GM18951 (cell line): Measurements from ENCODE around the gene RABEPK.
"Not testable (repeated sequence)": the region's sequence is repeated elsewhere in the genome, so short reads cannot be mapped to it uniquely, and the experiment has no call there.

Experiments
- POLR2A ChIP-seq: IDR thresholded peaks from 4 replicates; pipeline ENCODE4 v1.6.1; 2011; ENCODE audit warnings: mild to moderate bottlenecking; ENCODE audit not compliant: insufficient read length, insufficient read depth; ENCODE audit errors: extremely low read depth
- in situ Hi-C: fragments of 300-500 bp; cut with MboI; formaldehyde crosslinking; loops from one replicate; pipeline ENCODE4 v1.12.0; 2022; ENCODE audit warnings: low sequenced_read_pairs, mixed read lengths, inconsistent platforms; ENCODE audit not compliant: unreplicated experiment

RABEPK gene

GRCh38 chr9:125180876-125181275, 19.5 kb upstream of the RABEPK start:
- TF ChIP-seq POLR2A, result no peak
- in situ Hi-C loops, result no loop called here

- in situ Hi-C loops, result not testable (repeated sequence)
These were observed 18.6 kb upstream of the RABEPK start for GRCh38 chr9:125181756-125182155.

DNA sequence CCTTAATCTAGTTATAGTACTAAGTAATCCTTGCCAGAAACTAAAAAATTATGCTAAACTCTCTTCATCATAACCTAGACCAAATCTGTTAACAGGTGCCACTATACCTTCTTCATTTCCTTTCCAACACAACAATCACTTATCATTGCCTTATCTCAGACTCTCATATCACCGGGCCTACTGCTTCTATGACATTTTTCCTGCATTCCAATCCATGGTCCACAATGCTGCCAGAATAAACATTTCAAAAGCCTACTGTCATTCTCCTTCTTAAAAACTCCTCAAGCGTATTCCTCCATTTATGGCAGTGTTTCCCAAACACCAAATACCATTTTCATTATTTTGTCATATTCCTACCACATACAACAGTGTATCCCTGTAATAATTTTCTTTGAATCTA, 17.3 kb upstream of the RABEPK start:
- in situ Hi-C loops, result no loop called here
- TF ChIP-seq POLR2A, result no peak

DNA sequence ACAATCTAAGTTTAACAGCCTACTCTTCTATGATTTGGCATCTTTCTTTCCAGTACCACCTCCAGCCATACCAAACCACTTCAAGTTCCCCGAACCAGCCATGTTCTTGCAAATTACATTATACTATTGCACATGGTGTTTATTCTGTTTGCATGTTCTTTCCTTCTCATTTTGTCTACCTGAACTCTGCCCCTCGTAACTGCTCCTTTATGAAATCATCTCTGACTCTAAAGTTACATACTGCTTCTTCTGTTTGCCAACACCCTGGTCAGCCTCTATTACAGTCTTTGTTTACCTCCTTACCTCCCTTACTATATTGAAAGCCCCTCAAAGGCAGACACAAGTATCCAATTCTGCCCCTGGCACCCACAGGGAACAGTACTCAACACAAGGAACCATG, 16.8 kb upstream of the RABEPK start:
- in situ Hi-C loops, result no loop called here
- no peak for TF ChIP-seq POLR2A

- no peak for TF ChIP-seq POLR2A
- in situ Hi-C loops, result no loop called here
These were observed 11.4 kb upstream of the RABEPK start for GRCh38 chr9:125189011-125189360.

GRCh38 chr9:125189361-125190289, 10.7 kb upstream of the RABEPK start, which contains the start of gene PPP6C:
Gene PPP6C, minus strand, starts transcription at chr9:125189803. Its CDS starts 85 bp downstream, at chr9:125189718.
- TF ChIP-seq POLR2A, result peak; percentile 89
- in situ Hi-C loops, result no loop called here

- in situ Hi-C loops, result no loop called here
- TF ChIP-seq POLR2A, result no peak
These were observed 10.0 kb upstream of the RABEPK start for GRCh38 chr9:125190361-125190801.

DNA sequence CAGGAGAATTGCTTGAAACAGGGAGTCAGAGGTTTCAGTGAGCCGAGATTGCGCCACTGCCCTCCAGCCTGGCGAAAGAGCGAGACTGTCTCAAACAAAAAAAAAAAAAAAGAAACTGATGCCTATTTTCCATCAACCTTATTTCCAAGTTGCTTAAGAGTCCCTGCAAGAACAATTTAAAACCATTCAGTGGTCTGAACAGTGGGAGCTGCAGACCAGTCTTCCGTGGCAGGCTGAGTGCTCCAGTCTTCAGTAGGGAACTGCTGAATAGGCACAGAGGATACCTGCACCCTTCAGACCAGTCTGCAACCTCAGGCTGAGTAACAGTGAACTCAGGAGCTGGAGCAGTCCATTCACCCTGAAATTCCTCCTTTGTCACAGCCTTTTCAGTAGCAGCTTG, 5.9 kb upstream of the RABEPK start:
- in situ Hi-C loops, result not testable (repeated sequence)

- in situ Hi-C loops, result not testable (repeated sequence)
These were observed 4.8 kb upstream of the RABEPK start for GRCh38 chr9:125195591-125195990.

- in situ Hi-C loops, result no loop called here
- TF ChIP-seq POLR2A, result no peak
These were observed 2.7 kb downstream of the RABEPK start for GRCh38 chr9:125202846-125203618.

DNA sequence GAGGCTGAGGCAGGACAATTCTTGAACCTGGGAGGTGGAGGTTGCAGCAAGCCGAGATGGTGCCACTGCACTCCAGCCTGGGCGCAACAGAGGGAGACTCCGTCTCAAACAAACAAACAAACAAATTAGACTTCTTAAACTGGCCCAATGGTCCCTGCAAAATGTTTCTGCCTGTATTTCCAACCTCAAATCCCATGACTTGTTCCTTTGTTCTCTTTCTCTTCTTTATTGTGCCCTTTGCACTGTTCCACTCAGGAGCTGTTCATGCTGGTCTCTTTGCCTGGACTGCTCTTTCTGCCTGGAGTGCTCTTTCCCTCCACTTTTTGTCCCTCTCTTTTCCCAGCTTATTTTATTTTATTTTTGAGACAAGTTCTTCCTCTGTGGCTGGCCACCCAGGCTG, 4.1 kb downstream of the RABEPK start:
- no peak for TF ChIP-seq POLR2A
- in situ Hi-C loops, result no loop called here

GRCh38 chr9:125214186-125214585, 13.8 kb downstream of the RABEPK start:
- no peak for TF ChIP-seq POLR2A
- in situ Hi-C loops, result no loop called here

- in situ Hi-C loops, result no loop called here
- no peak for TF ChIP-seq POLR2A
These were observed 18.3 kb downstream of the RABEPK start for GRCh38 chr9:125218621-125219020.

DNA sequence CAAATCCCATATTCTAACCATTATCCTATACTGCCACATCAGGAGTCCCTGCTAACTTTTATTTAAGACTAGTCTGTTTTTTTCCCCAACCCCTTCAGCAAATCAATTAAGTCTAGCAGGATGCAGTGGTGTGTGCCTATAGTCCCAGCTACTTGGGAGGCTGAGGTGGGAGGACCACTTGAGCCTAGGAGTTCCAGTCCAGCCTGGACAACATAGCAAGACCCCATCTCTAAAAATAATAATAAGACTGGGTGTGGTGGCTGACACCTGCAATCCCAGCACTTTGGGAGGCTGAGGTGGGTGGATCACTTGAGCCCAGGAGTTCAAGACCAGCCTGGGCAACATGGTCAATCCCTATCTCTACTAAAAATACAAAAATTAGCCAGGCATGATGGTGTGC, 24.5 kb downstream of the RABEPK start:
- in situ Hi-C loops, result not testable (repeated sequence)
